OCI-LY1 (cell line): ENCODE results near the gene PNPLA7.
"Not testable (repeated sequence)": the region's sequence is repeated elsewhere in the genome, so short reads cannot be mapped to it uniquely, and the experiment has no call there.

Experiments
- CTCF ChIP-seq: fragments of 200-600 bp; sonication (generic), shearing (Covaris generic); IDR thresholded peaks from 2 replicates; pipeline ENCODE4 v1.5.1; 2017; ENCODE audit warnings: mild to moderate bottlenecking, antibody characterized with exemption, low read length, moderate library complexity, mixed read lengths
- EZH2 ChIP-seq: fragments of 200-600 bp; sonication (generic), shearing (Covaris generic); IDR thresholded peaks from 2 replicates; pipeline ENCODE4 v1.8.0; 2017; ENCODE audit warnings: borderline replicate concordance, mixed run types, mild to moderate bottlenecking, antibody characterized with exemption, low read length, moderate library complexity, mixed read lengths

- TF ChIP-seq CTCF, EZH2: not testable (repeated sequence)
Measured at GRCh38 chr9:137553654-137554053, 3.5 kb upstream of the PNPLA7 start.
